ENCODE data around the gene MEGF6. TPM values are rescaled to one million over a fixed set of nuclear protein-coding genes. Genes with fewer than 3 reads are reported as not detected.

Gene MEGF6
- total and polyA plus RNA-seq, 2 donors (not counting 3 experiments of a cell fraction or from before 2014, with no cell fraction given) = 22.5 to 63.7 TPM

GRCh38 chr1:3488432-3488831 lies 122.9 kb downstream of the MEGF6 start:
- Histone ChIP-seq H3K9ac (replicated peaks; ENCODE audit: extremely low read depth, insufficient read depth, low read length) (no peak overlapping the region), H3K36me3 (ENCODE audit: control insufficient read depth in 2 of 2, extremely low read depth in 1 of 2, insufficient read depth in 2 of 2, low read length in 2 of 2) (no peaks in the 10 kb centered on the region), H3K4me3 (replicated peaks in 1 of 3; ENCODE audit: insufficient read depth in 1 of 3, low read depth in 1 of 3, low read length in 3 of 3) (no peak overlapping the region), H3K79me2 (ENCODE audit: control insufficient read depth, insufficient read depth, low read length) (no peaks in the 10 kb centered on the region), H3K4me2 (ENCODE audit: insufficient read depth, low read length) (no peak overlapping the region), H3K27me3 (ENCODE audit: control insufficient read depth in 2 of 2, insufficient read depth in 2 of 2, low read length in 2 of 2) (no peaks in the 10 kb centered on the region), H2AFZ (ENCODE audit: low read depth, low read length) (no peak overlapping the region), H3K27ac (ENCODE audit: insufficient read depth, low read depth, low read length) (no peak overlapping the region), H3K9me1 (replicated peaks; ENCODE audit: control insufficient read depth, extremely low read depth, insufficient read depth, low read length) (no peaks in the 10 kb centered on the region), H3K4me1 (ENCODE audit: control insufficient read depth, extremely low read depth, insufficient read depth, low read length) (no peaks in the 10 kb centered on the region), H3K9me3 (replicated peaks; ENCODE audit: control insufficient read depth, insufficient read depth, low read length) (no peaks in the 10 kb centered on the region), H4K20me1 (replicated peaks; ENCODE audit: control insufficient read depth, extremely low read depth, insufficient read depth, low read length) (no peaks in the 10 kb centered on the region)
- no peak for TF ChIP-seq POLR2A (IDR thresholded peaks at IDR 0.05; ENCODE audit: low read depth, low read length)
- no peak for TF ChIP-seq MAX (IDR thresholded peaks at IDR 0.05; ENCODE audit: insufficient read depth, insufficient read length)
- no peak for TF ChIP-seq CTCF (IDR thresholded peaks at IDR 0.05; ENCODE audit: extremely low read depth in 1 of 2, insufficient read depth in 1 of 2, low read depth in 1 of 2, low read length in 2 of 2)
- TF ChIP-seq FOS (IDR thresholded peaks at IDR 0.05; ENCODE audit: borderline replicate concordance, insufficient read depth, low read length) = no peak
- no peak for TF ChIP-seq GATA2 (IDR thresholded peaks at IDR 0.05; ENCODE audit: insufficient read depth, insufficient read length, low read depth, low read length)
- no peak for TF ChIP-seq POLR2AphosphoS5 (IDR thresholded peaks at IDR 0.05; ENCODE audit: insufficient read depth, low read depth, low read length)
- no peak for TF ChIP-seq EZH2 (IDR thresholded peaks at IDR 0.05; ENCODE audit: borderline replicate concordance, low read depth, low read length, severe bottlenecking)
- TF ChIP-seq JUN (IDR thresholded peaks at IDR 0.05; ENCODE audit: borderline replicate concordance, insufficient read depth, insufficient read length, low read depth) = no peak
- no peak for TF ChIP-seq MYC (IDR thresholded peaks at IDR 0.05; ENCODE audit: low read depth, low read length)
- no peak for DNase-seq (ENCODE audit: low read depth, low spot score)
- BruUV-seq (replicated peaks) = no TSS peak
- intact Hi-C loops (cut with micrococcal nuclease) (no loop called here), dilution Hi-C loops (cut with MboI; ENCODE audit: extremely low pct_ligation_motif_present, low sequenced_read_pairs) (no loop called here)
- FAIRE-seq = no peak
- CTCF ChIA-PET = interaction anchor here (1.9 to 5.8 kb wide), 3 partner anchors 16 to 133 kb away, joined by 5 to 150 read pairs (median 13); partner anchors contain the start of gene TPRG1L
- POLR2A ChIA-PET = no interaction called here

Data from endothelial cell of umbilical vein (primary cell).